Glutamatergic neuron (in vitro differentiated cells): ENCODE data around the gene NRG3. TPM values are rescaled to one million over a fixed set of nuclear protein-coding genes. Genes with fewer than 3 reads are reported as not detected.

Experiments
- DNase-seq: peaks from one replicate; pipeline ENCODE4 v3.0.0; 2022
- H3K27ac Mint-ChIP-seq: one replicate; pipeline ENCODE4 v1.8.0; 2020; ENCODE audit warnings: mild to moderate bottlenecking, mixed read lengths, inconsistent platforms; ENCODE audit not compliant: unreplicated experiment
- H3K27me3 Mint-ChIP-seq: one replicate; pipeline ENCODE4 v1.8.0; 2020; ENCODE audit warnings: mild to moderate bottlenecking, moderate library complexity, mixed read lengths, inconsistent platforms; ENCODE audit not compliant: unreplicated experiment
- H3K36me3 Mint-ChIP-seq: one replicate; pipeline ENCODE4 v1.8.0; 2020; ENCODE audit warnings: mild to moderate bottlenecking, mixed read lengths, inconsistent platforms; ENCODE audit not compliant: unreplicated experiment
- H3K4me1 Mint-ChIP-seq: one replicate; pipeline ENCODE4 v1.8.0; 2020; ENCODE audit warnings: mild to moderate bottlenecking, low read depth, mixed read lengths, inconsistent platforms; ENCODE audit not compliant: unreplicated experiment
- H3K4me3 Mint-ChIP-seq: one replicate; pipeline ENCODE4 v1.8.0; 2020; ENCODE audit warnings: mild to moderate bottlenecking, mixed read lengths, inconsistent platforms; ENCODE audit not compliant: unreplicated experiment
- H3K9me3 Mint-ChIP-seq: one replicate; pipeline ENCODE4 v1.8.0; 2020; ENCODE audit warnings: mild to moderate bottlenecking, moderate library complexity, mixed read lengths, inconsistent platforms; ENCODE audit not compliant: unreplicated experiment
- total RNA-seq: library from RNA; stranded (reverse); fragmentation: NEBNext Ultra II Directional; extraction: Animal tissue kit (Norgen Biotek cat#: 25700); gene quantifications from one replicate; pipeline ENCODE4 v1.2.1, GENCODE V29; 2021; ENCODE audit not compliant: unreplicated experiment
- TF ChIP-seq, protein P1 (sequence below): fragments of 200-600 bp; sonication (generic); IDR thresholded peaks from one replicate; pipeline ENCODE4 v1.5.0; 2021; ENCODE audit not compliant: partially characterized antibody, unreplicated experiment

Gene NRG3
- total RNA-seq, 1 donor from 2014 or later, result 3.2 TPM

DNA sequence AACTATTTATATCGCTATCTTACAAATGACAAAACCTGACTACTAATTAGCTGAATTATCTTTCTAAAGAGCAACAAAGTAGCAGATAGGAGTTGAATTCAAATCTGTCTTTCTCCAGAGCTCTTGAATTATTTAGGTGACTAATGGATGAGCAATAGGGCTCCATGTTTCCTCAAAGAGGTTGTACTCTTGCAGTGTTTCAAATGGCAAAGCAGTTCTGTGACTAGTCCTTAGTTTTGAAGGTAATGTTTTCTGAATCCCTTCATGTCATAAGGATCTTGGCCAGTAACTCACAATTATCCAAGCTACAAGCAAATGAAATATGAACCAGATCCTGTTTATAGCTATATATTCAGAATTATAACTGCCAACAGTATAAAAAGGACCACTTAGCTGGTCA, 999.7 kb downstream of the NRG3 start:
- Mint-ChIP-seq H3K4me1 (no peaks in the 10 kb centered on the region), H3K27me3 (no peaks in the 10 kb centered on the region), H3K9me3 (no peaks in the 10 kb centered on the region), H3K36me3 (no peaks in the 10 kb centered on the region), H3K4me3 (no peak overlapping the region), H3K27ac (no peak overlapping the region)
- TF ChIP-seq, protein P1, sequence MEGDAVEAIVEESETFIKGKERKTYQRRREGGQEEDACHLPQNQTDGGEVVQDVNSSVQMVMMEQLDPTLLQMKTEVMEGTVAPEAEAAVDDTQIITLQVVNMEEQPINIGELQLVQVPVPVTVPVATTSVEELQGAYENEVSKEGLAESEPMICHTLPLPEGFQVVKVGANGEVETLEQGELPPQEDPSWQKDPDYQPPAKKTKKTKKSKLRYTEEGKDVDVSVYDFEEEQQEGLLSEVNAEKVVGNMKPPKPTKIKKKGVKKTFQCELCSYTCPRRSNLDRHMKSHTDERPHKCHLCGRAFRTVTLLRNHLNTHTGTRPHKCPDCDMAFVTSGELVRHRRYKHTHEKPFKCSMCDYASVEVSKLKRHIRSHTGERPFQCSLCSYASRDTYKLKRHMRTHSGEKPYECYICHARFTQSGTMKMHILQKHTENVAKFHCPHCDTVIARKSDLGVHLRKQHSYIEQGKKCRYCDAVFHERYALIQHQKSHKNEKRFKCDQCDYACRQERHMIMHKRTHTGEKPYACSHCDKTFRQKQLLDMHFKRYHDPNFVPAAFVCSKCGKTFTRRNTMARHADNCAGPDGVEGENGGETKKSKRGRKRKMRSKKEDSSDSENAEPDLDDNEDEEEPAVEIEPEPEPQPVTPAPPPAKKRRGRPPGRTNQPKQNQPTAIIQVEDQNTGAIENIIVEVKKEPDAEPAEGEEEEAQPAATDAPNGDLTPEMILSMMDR, result no peak
- DNase-seq, result no peak

DNA sequence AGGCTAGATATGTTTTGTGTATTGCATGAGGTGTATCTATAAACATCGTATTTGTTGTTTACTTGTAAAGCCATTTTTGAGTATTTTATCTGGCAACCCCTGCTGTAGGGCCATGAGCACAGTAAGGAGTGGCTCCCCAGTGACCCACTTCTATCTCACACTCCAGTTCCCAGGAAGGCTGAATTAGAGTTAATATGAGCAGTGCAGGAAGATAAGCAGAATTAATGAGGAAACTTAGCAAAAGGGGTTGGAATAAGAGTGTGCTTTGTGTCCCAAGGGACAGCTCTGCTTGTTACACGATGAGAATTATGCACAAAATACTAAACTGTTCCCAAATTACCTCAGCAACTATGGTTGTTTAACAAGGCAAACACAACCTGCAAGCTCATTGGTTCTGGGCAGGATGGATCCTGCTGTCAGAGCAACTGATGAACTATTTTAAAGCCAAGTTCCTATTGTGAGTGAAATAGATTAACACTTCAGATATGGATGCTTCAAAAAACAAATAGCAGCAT, 1005.8 kb downstream of the NRG3 start:
- Mint-ChIP-seq H3K9me3 (no peaks in the 10 kb centered on the region), H3K4me3 (no peak overlapping the region), H3K27me3 (no peaks in the 10 kb centered on the region), H3K36me3 (no peaks in the 10 kb centered on the region), H3K4me1 (no peaks in the 10 kb centered on the region), H3K27ac (no peak overlapping the region)
- DNase-seq, result no peak
- TF ChIP-seq, protein P1, result no peak

DNA sequence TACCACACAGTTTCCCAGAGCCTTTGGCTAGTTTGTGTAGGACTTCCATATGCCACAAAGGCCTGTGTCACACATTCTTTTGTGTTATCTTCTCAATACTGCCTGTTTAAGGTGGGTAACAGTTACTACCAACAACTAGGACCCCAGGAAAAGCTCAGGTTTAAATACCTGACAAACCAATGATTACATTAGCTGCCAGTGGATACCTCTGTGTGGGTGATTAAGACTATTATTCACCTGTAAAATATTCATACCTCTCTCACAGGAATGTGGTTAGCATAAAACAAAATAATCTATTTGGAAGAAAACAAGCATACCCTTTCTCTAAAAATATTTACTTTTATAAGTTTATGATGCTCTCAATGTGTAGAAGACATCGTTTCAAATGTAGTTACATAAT, 1007.7 kb downstream of the NRG3 start:
- Mint-ChIP-seq H3K27ac (no peak overlapping the region), H3K4me3 (no peak overlapping the region), H3K27me3 (no peaks in the 10 kb centered on the region), H3K9me3 (no peaks in the 10 kb centered on the region), H3K36me3 (no peaks in the 10 kb centered on the region), H3K4me1 (no peaks in the 10 kb centered on the region)
- DNase-seq, result no peak
- TF ChIP-seq, protein P1, result no peak

DNA sequence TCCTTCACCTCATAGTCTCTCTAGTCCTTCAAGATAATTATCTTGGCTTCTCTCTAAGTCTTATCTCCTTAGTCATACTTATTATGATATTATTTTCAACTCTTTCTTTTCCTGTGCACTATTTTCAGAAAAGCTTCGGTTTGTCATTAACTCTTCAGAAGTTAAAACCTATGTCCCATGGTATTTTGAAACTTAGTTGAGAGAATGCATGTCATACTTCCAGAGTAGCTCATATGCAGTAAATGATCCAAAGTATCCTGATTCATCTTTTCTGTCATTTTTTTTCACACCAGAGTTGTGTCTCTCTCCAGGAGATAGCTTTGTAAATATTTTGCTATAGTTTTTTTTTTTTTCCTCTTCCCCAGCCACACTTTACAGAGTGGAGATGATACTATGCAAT, 1008.6 kb downstream of the NRG3 start:
- Mint-ChIP-seq H3K27me3 (no peaks in the 10 kb centered on the region), H3K4me3 (no peak overlapping the region), H3K4me1 (peaks cover under 1% of the 10 kb centered on the region), H3K27ac (no peak overlapping the region), H3K36me3 (no peaks in the 10 kb centered on the region), H3K9me3 (no peaks in the 10 kb centered on the region)
- no peak for DNase-seq
- TF ChIP-seq, protein P1, result no peak

DNA sequence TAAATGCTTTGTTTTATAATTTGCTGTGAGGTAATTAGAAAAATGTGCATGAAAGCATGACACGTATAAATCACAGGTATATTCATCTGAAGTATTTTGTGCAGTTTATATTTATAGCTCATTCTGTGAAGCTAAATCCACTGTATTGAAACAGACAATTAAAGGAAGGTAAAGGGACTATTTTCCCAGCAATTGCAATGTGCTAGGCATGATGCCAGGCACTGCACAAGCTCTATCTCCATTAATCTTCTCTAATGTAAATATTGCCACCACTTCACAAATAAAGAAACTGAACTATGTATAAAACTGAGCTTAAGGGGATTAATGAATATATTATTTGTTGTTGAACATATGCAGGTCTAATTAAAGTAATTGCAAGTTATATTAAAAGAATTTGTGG, 1012.5 kb downstream of the NRG3 start:
- no peak for DNase-seq
- TF ChIP-seq, protein P1, result no peak
- H3K27ac Mint-ChIP-seq, result no peak overlapping the region
- H3K36me3 Mint-ChIP-seq, result no peaks in the 10 kb centered on the region
- no peaks in the 10 kb centered on the region for H3K27me3 Mint-ChIP-seq
- peaks cover 2% of the 10 kb centered on the region for H3K9me3 Mint-ChIP-seq
- H3K4me1 Mint-ChIP-seq, result peaks cover 5% of the 10 kb centered on the region
- no peak overlapping the region for H3K4me3 Mint-ChIP-seq
